ENCODE results near the gene CRYAA. TPM values are rescaled to one million over a fixed set of nuclear protein-coding genes. Genes with fewer than 3 reads are reported as not detected.
A peak's percentile ranks its signal among the peaks of the same experiment; 100 is the strongest.

The CRYAA gene
- total and polyA plus RNA-seq, 2 of the 8 experiments (the other 6 are each of a cell fraction or from before 2014, with no cell fraction given): not detected

GRCh38 chr21:43211072-43211759 is 42.4 kb downstream of the CRYAA start (continued):
- peak; percentile 52 to 58 (median 55) for TF ChIP-seq CTCF (IDR thresholded peaks at IDR 0.05; ENCODE audit: control extremely low read depth in 1 of 3, insufficient read depth in 1 of 3, low read depth in 1 of 3, low read length in 3 of 3)
- TF ChIP-seq KDM4A (IDR thresholded peaks at IDR 0.05; ENCODE audit: low read depth, low read length, severe bottlenecking): no peak
- peak; percentile 52 to 57 for TF ChIP-seq RAD21 (IDR thresholded peaks at IDR 0.05 in 1 of 2, conservative IDR thresholded peaks at IDR 0.05 in 1 of 2; ENCODE audit: low read depth in 2 of 2, low read length in 2 of 2)
- no peak for TF ChIP-seq EZH2 (IDR thresholded peaks at IDR 0.05; ENCODE audit: low read depth, low read length, severe bottlenecking)
